GM21447 (cell line): ENCODE measurements around the gene LMAN1L.
A peak's percentile ranks its signal among the peaks of the same experiment; 100 is the strongest.

ENCODE experiments used
- ATAC-seq: cut with Tn5 transposase; IDR thresholded peaks from one replicate; pipeline ENCODE4 v1.9.1; 2021; ENCODE audit not compliant: unreplicated experiment

LMAN1L gene

DNA sequence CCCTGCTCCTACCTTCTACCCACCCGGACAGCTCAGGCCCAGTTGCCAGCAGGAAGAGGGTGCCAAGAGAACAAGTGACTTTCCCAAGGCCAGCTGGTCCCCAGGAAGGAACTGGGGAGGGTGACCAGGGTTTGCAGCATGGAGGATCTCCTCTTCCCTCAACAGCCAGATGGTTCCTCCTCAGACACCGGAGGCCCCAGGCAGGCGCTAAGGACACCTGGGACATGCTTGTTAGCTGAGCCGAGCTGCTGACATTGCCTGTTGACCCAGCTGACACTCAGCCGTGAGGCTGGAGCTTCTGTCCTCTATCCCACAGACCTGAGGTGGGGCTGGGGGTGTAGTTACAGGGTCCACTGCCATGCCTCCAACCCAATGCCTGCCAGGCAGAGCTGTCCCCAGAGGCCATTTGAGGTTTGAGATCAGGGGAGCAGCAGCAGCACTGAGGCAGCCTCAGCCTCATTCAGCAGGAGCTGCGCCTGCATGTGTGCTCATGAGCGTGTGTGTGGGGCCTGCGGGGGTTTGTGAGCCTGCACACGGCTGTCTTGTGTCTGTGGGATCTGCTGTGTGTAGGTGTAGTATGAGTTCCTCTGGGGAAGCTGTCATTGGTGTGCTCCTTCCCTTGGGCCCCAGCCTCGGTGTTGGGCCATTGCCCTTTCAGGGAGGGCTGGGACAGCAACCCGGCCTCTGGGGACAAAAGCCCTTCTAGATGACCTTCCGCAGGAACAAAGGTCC, 20.9 kb downstream of the LMAN1L start:
- no peak for ATAC-seq

DNA sequence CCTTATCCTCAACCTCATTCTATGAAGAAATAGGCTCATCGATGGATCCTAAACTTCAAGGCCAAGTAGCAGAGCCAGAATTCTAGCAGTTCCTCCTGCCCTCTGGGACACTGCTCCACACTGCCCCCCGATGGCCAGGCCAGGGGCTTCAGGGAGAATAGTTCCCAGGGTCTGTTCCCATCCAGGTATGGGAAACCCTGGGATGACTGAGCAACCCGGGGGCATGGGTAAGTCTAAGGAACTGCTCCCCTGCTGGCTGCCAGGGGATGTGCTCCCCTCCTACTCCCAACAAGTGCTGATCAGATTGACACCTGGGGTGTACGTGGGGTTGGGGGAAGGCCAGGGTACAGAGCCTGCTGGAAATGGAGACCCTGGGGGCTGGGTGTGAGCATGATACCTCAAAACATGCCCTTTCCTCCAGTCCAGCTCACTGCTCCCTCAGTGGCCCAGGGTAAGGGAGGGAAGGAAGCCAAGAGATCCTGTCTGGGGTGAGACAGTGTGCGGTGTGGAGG, 22.7 kb downstream of the LMAN1L start:
- ATAC-seq = no peak

DNA sequence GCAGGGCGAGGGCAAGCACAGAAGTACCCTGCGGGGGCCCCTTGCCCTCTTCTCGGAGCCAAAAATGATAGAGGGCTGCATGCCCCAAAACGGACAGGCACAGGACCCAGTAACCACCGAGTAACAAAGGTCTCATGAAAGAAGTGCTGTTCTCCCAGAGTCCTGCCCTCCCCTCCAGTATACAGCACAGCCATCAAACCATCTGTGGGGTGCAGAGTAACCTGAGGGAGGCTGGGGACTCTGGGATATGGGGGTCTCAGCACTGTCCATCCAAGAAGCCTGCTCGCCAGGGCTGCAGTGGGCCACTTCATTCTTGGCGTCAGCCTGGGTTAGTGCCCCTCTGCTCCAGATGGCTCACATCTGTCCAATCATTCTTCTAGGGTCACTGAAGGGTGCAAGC, 24.2 kb downstream of the LMAN1L start:
- no peak for ATAC-seq

DNA sequence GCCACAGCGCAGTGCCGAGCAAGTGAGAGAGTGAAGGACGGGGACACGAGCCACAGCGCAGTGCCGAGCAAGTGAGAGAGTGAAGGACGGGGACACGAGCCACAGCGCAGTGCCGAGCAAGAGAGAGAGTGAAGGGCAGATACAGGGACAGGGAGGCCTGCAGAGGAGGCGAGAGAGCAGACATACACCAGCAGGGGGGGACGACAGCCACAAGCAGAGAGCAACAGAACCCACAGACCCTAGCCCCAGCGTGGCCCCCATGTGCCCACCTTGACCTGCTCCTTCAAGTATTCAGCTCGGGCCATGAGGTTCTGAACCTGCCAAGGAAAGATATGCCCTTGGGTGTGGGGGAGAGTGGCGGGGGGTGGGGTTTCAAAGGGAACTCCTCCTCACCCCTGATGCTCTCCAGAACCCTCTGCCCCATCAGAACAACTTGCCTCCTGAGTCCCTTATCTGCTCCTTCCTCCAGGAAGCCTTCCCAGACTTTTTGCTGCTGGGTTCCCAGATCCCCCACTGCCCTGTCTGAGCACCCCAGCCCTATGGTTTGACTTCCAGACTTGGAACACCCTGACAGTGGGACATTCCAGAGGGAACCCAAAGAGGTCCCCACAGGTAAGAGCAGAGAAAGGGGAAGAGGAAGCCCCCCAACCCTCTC, 25.0 kb downstream of the LMAN1L start:
- no peak for ATAC-seq

DNA sequence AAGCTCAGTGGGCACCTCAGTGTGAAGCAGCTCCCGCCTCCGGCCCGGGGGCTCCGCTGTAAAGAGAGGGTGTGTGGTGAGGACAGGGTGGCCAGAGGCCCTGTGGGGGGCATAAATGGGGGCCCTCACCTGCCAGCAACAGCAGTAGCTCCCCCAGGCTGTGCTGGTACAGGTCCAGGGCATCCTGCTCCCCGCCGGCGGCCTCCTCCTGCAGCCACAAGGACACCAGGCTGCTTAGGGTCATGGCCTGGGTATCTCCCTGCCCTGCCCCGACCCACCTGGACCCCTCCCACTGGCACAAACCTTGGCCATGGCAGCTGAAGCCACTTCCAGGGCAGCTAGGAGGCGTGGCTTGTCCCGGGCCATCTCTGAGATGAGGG, 25.5 kb downstream of the LMAN1L start:
- ATAC-seq = no peak

DNA sequence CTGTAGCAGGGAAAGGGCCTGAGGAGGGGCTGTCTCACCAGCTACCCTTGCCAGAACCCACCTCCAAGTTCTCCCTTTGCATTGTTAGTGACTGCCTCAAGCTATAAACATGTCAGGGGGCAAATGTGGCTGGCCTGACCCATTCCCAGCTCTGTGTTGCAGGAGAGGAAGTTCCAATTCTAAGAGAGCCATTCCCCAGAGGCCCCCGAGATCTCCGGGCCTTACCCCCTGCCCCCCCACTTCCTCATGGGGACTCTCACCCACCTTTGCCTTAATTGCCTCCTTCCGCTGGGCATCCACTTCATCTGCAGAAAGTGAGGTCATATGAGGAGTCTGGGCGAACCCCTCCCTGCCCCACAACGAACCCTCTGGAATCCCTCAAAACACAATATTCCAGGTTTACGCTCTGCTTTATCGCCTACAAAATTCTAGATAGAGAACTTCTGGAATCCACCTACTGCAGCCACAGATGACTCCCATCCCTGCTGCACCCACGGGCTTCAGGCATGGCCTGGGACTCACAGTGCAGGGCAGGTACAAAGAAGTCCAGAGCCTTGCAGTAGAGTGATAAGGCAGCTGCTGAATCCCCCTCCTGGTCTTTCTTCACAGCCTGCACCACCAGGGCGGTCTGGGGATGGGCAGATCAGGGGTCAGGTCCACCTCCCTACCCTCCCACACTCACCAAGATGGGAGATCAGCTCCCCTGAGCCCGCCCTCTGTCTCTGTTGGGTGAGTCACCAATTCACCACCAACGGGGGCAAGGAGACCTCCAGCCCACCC, 26.3 kb downstream of the LMAN1L start:
- ATAC-seq = no peak

DNA sequence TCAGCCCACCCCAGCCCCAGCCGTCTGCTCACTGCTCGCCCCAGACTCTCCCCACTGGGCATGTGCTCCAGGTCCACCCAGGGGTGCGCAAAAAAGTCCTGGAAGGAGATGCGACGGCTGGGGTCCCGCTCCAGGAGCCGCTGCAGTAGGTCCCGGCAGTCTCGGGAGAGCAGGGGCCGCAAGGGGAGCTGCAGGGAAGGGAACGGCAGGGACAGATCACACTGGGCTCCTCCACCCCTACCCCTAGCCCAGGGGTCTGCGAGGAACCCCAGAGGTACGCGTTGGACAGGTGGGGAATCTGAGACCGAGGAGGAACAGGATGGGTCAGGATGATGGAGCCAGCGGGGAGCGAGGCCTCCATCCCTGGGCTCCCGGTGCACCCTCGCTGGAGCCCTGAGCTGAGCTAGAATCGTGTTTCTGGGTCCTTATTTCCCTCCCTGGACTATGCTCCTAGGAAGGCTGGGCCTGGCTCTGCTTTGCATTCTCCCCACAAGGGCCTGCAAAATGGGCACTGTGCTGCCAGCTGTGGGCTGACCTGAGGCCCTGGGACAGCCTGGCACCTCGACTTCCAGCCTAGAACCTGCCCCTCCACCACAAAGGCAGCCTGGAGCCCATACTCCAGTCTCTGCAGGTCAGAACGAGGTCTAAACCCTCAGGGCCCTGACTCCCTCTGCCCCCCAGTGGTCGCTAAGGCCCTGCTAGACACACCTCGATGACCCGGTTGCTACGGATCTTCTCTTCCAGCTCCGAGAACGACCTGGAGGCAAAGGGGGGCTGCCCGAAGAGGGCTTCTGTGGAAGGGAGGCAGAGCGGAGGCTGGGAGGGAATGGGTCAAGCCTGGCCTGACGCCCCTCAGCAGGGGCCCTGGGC, 27.1 kb downstream of the LMAN1L start:
- ATAC-seq = no peak

DNA sequence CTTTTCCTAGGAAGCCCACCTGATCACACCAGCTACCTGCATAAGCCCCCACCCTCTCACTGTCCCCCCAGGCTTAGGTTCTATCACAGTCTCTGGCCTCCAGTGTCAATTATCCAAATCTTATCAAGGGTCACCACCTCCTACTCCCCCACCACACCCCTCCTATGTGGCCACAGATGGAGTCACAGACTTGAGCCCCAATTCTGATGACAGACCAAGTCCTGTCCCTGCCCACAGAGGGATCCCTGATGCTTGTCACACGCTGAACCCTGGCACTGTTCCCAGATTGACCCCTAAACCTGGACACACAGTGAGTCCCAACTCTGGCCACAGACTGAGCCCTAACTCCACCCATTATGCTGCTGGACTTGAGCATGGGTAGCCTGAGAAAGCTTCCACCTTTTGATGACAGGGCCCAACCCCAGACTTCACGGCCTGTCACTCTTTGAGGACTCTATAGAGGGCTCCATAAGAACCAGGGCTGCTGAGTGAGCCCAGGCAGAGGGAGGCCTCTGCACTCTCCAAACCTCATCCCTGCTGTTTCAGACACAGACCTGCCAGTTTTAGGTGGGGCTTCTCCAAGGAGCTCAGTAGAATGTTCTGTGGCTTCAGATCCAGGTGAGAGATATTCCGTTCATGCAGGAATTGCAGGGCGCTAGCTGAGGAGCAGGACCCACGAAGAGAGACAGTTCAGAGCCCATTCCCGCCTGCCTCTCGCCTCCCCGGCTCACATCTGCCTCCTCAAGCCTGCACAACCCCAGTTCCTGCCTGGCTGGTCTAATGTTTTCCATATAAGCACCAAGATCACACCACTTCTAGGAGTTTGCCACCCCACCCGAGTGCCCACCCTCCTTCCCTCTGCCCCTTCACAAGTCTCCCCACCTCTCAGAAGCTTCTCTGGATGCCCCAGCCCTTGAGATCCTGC, 28.5 kb downstream of the LMAN1L start:
- ATAC-seq = no peak

DNA sequence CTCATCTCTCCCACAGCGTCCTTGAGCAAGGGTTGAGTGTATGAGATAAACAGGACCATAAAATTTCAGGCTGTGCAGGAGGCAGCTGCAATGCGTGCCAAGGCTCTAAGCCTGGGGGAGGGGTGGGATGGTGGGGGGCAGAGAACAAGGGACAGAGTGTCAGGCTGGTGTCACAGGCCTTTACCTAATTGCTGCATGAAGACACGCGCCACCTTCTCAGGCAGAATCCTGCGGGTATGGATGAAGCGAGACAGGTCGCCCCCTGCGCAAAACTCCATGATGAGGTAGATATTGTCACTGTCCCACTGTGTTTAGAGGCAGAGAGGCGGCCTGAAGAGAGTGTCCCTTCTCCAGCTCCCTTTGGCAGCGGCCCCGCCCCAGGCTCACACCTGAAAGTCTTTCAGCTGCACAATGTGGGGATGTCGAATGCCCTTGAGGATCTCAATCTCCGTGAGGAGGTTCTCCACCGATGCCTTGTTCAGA, 29.3 kb downstream of the LMAN1L start:
- ATAC-seq = no peak

DNA sequence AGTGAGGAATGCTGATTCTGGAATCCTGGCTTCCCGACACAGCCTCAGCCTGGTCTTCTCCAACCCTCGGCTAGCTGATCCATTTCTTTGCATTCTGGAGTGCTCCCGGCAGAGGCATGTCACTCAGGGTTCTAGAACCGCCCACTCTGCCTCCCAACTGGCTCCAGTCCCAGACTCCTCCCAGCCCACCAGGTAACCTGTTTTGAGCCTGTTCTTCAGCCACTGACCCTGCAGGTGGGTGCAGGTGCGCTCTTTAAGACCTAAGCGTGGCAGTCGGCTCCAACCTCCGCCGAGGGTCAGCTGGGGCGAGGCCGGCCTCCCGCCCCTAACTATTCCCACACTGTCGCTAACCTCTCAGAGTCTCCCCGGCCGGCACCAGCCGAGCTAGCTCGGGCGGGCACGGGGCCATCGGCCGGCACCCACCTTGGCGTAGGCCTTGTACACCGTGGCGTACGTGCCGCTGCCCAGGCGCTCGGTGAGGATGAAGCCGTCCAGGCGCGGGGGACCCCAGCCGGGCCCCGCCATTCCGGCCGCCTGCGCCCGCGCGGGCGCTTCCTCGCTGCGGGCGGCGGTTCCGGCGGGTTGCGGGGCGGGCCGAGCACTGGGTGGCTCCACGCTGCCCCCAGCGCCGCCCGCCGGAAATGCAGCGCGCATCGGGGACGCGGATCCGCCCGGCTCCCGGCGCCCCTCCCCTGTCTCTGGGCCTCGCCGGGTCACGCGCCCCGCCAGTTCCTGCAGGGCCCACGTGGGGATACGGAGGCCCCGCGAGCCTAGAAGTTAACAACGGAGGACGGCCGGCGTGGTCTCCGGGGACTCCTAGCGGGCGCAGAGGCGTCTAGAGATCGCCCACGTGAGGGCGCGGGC, 30.2 kb downstream of the LMAN1L start, which contains the start of gene ULK3:
ULK3 (minus strand) TSS at position 576 of the 864 bp plus-strand sequence; CDS start at position 525, 51 bp downstream.
- peak; percentile 73 for ATAC-seq

DNA sequence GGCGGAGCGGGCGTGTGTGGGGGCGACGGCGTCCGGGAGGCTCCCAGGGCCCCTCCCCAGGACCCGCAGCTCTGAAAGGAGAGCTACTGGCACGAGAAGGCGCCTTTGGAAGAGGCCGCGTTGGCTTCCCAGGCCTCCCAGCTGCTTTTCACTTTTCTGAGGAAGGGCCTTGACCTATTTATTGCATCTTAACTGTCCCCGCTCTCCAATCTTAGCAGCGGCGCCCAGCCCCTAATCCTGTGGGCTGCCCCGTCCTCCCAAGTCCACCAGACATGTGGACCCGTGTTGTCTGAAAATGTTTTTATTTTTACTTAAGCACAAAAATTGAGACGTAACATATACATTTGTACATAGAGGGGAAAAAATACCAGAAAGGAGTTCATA, 30.8 kb downstream of the LMAN1L start:
- no peak for ATAC-seq

DNA sequence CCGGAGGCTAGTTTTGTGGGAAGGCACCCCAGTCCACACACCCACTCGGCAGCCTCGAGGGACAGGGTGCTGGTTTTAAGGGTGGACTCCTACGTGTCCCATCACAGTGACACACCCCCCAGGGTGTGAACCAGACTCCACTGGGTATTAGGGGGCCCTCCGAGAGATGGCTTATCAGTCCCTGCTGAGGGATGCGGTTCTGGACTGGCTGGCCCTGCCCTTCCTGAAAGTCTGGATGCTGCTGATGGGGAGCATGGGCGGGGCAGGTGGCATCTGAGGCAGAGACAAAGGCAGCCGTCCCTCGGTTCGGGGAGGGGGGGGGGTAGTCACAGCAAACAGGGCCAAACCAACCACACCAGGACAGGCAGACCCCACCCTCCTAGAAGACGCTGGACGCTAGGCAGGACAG, 31.3 kb downstream of the LMAN1L start:
- ATAC-seq = no peak

DNA sequence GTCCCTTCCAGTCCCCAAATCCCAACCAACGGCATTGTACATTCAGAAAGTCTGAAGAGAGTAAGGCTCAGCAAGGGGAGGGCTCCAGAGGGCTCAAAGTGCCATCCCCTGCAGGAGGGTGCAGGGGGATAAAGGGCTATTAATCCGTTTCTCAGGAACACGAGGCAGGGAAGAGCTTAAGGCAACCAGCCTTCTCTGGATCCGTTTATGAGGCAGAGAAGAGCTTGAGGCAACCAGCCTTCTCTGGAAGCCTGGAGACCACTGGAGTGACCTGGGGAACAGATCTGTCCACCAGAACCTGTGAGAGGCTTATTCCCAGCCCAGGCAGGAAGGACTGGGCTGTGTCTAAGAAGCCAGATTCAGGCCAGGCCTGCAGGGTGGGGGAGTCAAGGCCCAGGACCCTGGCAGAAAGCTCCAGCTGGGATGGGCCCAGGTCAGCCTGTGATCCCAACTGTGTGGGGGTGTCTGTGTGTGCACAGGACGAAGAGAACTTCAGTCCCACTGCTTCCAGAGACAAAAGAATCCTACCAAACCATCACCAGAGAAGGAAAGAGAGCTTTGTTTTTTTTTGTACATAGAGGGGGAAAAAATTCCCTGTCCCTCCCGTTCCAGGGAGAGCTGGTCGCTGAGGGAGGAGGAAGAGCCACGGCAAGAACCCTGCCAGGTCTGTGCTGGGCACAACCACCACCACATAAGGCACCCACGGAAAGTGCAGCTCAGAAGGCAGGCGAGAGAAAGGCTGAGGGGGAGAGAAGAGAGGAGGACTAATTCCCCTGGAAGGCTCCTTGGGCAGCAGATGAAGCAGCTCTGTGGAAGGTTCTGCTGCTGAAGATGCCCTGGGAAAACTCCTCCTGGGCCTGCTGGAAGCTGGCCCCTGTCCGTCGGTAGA, 31.9 kb downstream of the LMAN1L start:
- no peak for ATAC-seq

DNA sequence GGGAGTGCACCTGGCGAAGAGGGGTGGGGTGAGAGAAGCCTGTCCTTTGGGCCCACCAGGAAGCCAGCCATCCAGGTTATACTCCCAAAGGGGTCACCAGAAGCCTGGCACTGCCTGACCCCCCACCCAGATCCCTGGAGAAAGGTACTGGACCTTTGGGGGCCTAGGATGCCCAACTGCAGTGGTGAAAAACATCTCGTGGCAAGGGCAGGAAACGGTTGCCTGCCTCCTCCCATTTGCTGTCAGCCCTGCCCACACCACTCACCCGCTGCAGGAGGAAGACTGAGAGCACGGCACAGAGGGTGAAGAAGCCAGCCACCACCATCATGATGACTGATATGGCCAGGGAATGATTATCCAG, 32.6 kb downstream of the LMAN1L start:
- no peak for ATAC-seq

DNA sequence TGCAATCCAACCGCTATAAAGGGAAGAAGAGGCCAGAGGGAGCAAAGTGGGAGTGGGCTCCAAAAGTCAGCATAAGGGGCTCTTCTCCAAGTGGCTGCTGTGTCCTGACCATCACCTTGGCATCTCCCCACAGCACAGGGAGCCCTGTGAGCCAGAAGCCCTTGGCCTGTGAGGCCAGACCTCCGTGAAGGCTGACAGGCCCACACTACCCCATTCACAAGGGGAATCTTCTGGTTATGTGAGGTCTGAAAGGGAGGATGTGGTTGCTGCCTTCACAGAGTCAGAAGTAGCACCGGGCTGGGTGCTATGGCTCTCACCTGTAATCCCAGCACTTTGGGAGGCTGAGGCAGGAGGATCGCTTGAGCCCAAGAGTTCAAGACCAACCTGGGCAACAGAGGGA, 32.9 kb downstream of the LMAN1L start:
- ATAC-seq = no peak

DNA sequence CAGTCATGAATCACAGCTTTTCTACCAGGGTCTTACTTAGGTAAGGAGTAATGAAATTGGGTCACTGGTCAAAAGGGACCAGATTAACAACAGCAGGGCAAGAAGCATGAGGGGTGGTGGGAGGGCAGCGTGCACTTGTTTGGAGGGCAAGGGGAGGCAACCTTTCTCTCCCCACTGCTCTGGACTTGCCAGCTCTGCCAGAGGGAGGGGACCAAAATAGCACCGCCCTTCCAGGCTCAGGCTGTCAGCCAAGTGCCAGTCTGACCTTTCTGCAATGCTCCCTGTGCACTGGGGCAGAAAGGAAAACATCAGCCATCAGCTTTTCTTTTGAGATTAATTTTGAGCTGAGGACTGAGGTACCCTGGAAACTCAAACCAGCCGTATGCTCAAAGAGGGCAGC, 34.8 kb downstream of the LMAN1L start:
- ATAC-seq = no peak

DNA sequence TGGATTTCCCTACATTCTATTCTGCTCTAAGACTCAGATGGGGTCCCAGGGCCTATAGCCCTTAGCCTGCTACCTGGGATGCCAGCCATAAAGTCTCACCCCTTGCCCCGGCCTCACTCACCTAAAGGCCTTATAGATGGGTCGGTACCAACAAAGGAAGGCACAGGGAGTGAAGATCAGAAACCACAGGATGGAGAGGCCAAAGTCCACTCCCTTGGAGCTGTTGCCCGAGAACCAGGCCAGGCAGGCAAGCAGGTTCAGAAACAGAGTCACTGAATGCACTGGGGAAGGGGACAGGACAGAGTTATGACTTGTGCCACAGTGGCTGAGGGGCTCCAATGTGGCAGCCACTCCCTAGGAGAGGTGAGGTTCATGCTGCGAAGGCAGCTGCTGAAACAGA, 37.8 kb downstream of the LMAN1L start:
- no peak for ATAC-seq

DNA sequence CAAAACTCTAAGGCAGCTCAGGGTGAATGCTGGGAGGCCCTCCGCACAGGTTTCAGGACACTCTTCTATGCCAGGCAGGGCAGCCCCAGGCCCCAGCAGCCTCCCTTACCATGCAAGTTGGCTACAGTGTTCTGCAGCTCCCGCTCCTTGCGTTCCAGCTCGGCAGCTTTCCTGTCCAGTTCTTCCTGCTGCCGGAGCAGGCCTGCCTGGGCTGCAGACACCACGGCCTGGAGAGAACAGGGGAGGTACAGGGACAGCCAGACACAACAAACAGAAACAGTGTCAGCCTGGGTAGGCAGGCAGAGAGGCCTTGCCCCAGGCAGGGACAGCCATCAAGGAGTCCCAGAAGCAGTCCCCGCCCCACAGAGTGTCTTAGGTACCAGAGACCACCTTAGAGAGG, 39.3 kb downstream of the LMAN1L start:
- no peak for ATAC-seq
